ENCODE data around the gene OR8B2. TPM values are rescaled to one million over a fixed set of nuclear protein-coding genes. Genes with fewer than 3 reads are reported as not detected.

Gene OR8B2
- total RNA-seq, 1 donor from 2014 or later, result not detected

Other genes starting within 250 kb of the OR8B2 start
- gene OR10D3, start 201.2 kb downstream of the OR8B2 start, total RNA-seq (ENCODE audit: insufficient read depth, low replicate concordance), result 0.24 TPM
- 1.9 TPM for gene OR8G1, start 143.4 kb downstream of the OR8B2 start, total RNA-seq (ENCODE audit: insufficient read depth, low replicate concordance)
- gene OR8G5, start 128.1 kb downstream of the OR8B2 start, total RNA-seq (ENCODE audit: insufficient read depth, low replicate concordance), result not detected
- gene OR8D1, start 70.5 kb downstream of the OR8B2 start, total RNA-seq (ENCODE audit: insufficient read depth, low replicate concordance), result 7.9 TPM
- 1.4 TPM for gene OR8D2, start 64.3 kb downstream of the OR8B2 start, total RNA-seq (ENCODE audit: insufficient read depth, low replicate concordance)
- gene OR8B3, start 14.5 kb upstream of the OR8B2 start, total RNA-seq (ENCODE audit: insufficient read depth, low replicate concordance), result not detected
- gene OR8B4, start 40.4 kb upstream of the OR8B2 start, total RNA-seq (ENCODE audit: insufficient read depth, low replicate concordance), result not detected
- 4.6 TPM for gene OR8B8, start 61.2 kb upstream of the OR8B2 start, total RNA-seq (ENCODE audit: insufficient read depth, low replicate concordance)
- gene OR8B12, start 159.2 kb upstream of the OR8B2 start, total RNA-seq (ENCODE audit: insufficient read depth, low replicate concordance), result not detected
- 7.0 TPM for gene OR8A1, start 185.5 kb upstream of the OR8B2 start, total RNA-seq (ENCODE audit: insufficient read depth, low replicate concordance)
- gene PANX3, start 226.9 kb upstream of the OR8B2 start, total RNA-seq (ENCODE audit: insufficient read depth, low replicate concordance), result not detected
- 24.3 TPM for gene TBRG1, start 238.4 kb upstream of the OR8B2 start, total RNA-seq (ENCODE audit: insufficient read depth, low replicate concordance)

Data from umbilical cord (tissue), 1 donor.